ENCODE data around the gene BRPF3.

The BRPF3 gene

DNA sequence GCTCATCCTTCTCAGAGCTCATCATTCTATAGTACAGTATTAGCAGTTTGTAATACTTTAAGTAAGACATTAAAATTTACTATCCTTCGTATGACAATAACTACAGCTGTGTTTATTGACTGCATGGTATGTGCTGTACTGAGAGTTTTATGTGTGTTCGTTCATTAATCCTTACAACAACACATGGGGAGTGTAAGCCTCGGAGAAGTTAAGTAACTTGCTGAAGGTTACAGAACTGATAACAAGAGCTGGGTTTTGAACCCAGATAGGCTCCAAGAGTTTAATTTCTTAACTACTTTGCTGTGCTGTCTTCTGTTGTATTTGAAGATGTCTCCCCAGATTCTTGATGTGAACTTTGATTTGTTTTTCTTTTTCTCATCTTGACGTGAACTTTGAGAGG lies 23.7 kb downstream of the BRPF3 start:
- H3K36me3 ChIP-seq (ENCODE audit: insufficient read depth, low read depth, low read length), result peaks cover 97% of the 10 kb centered on the region

DNA sequence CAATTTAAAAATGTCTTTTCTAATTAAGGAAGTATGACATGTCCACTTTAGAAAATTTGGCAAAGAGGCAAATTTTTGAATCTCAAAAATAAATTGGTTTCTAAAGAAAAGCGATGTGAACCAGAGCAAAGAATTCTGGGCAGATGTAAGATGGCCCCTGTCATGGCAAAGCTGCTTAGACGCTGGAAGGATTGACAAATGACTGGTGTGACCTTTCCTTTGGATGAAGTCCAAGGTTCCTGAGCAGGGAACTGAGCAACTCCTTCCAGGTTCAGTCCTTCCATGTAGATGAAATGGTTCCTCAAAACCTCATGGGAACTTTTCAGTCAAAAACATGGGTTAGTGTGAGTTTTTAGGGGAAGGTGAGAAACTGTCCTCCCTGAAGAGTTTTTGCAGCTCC lies 25.1 kb downstream of the BRPF3 start:
- Histone ChIP-seq H3K4me3 (ENCODE audit: low read length) (no peak overlapping the region), H3K27me3 (ENCODE audit: insufficient read depth, low read length) (no peaks in the 10 kb centered on the region), H3K27ac (ENCODE audit: low read length) (no peak overlapping the region), H3K9ac (ENCODE audit: low read depth, low read length) (no peak overlapping the region), H3K4me1 (ENCODE audit: insufficient read depth, low read length) (no peaks in the 10 kb centered on the region), H3K9me3 (ENCODE audit: insufficient read depth, low read depth, low read length) (no peaks in the 10 kb centered on the region), H3K36me3 (ENCODE audit: insufficient read depth, low read depth, low read length) (peaks cover 97% of the 10 kb centered on the region)

More for the DNA sequence above, 23.7 kb downstream of the BRPF3 start:
- H3K9ac ChIP-seq (ENCODE audit: low read depth, low read length), result no peak overlapping the region
- H3K9me3 ChIP-seq (ENCODE audit: insufficient read depth, low read depth, low read length), result no peaks in the 10 kb centered on the region
- H3K27me3 ChIP-seq (ENCODE audit: insufficient read depth, low read length), result no peaks in the 10 kb centered on the region
- no peaks in the 10 kb centered on the region for H3K4me1 ChIP-seq (ENCODE audit: insufficient read depth, low read length)
- no peak overlapping the region for H3K27ac ChIP-seq (ENCODE audit: low read length)
- H3K4me3 ChIP-seq (ENCODE audit: low read length), result no peak overlapping the region

DNA sequence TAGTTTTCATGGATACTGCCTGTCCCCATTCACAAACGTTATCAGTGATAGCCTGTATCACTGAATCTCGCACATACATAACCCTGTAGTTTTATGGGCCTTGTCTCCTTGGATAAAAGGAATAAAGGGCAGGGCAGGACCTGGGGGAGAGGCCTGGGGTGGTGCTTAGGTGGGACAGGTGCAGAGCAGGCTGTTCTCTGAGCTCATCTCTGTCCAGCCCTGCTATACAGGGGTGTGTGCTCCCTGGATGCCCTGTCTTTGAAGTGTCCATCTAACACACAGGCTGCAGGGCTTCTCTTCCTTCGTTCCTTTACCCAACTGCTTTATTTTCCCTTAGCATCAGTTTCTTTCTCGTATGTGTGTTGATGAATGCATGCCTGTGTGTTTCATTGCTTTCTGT lies 26.4 kb downstream of the BRPF3 start:
- Histone ChIP-seq H3K9ac (ENCODE audit: low read depth, low read length) (no peak overlapping the region), H3K27me3 (ENCODE audit: insufficient read depth, low read length) (no peaks in the 10 kb centered on the region), H3K4me3 (ENCODE audit: low read length) (no peak overlapping the region), H3K4me1 (ENCODE audit: insufficient read depth, low read length) (no peaks in the 10 kb centered on the region), H3K9me3 (ENCODE audit: insufficient read depth, low read depth, low read length) (no peaks in the 10 kb centered on the region), H3K36me3 (ENCODE audit: insufficient read depth, low read depth, low read length) (peaks cover 97% of the 10 kb centered on the region), H3K27ac (ENCODE audit: low read length) (no peak overlapping the region)

DNA sequence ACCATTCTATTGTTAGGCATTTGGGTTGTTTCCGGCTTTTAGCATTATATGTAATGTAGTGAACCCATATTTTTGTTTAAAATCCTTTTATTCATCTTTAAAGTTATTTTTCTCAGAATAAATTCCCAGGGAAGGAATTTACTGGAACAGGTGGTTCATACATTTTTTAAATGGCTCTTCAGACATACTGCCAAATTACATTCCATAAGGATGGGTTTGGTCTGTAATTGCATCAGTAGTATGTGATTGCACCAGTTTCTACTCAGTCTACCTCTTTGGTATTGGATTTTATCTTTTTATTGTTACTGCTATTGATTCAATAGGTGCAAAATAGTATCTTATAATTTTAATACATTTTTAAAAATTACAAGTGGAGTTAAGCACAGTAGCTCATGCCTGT lies 27.2 kb downstream of the BRPF3 start:
- peaks cover 97% of the 10 kb centered on the region for H3K36me3 ChIP-seq (ENCODE audit: insufficient read depth, low read depth, low read length)
- H3K27me3 ChIP-seq (ENCODE audit: insufficient read depth, low read length), result no peaks in the 10 kb centered on the region
- no peak overlapping the region for H3K27ac ChIP-seq (ENCODE audit: low read length)
- no peaks in the 10 kb centered on the region for H3K4me1 ChIP-seq (ENCODE audit: insufficient read depth, low read length)
- no peak overlapping the region for H3K4me3 ChIP-seq (ENCODE audit: low read length)
- no peak overlapping the region for H3K9ac ChIP-seq (ENCODE audit: low read depth, low read length)
- no peaks in the 10 kb centered on the region for H3K9me3 ChIP-seq (ENCODE audit: insufficient read depth, low read depth, low read length)

DNA sequence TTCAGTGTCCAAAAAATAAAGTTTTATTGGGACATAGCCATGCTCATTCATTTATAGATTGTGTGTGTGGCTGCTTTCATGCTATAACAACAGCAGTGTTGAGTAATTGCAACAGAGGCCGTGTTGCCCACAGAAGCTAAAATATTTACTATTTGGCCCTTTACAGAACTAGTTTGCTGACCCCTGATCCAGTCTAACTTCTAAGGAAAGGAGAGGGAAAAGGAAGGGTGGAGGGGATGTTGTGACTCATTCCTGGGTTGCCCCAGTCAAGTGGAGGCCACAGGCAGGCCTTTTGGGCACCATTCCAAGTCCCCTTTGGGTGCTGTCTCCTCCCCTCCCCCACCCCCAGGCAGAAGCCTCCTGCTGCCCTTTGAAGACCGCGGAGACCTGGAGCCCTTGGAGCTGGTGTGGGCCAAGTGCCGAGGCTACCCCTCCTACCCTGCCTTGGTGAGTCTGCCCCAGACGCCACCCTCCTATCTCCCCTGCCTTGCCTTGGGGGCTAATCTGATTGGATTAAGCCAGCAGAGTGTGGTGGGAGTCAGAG lies 28.4 kb downstream of the BRPF3 start:
- Histone ChIP-seq H3K27me3 (ENCODE audit: insufficient read depth, low read length) (no peaks in the 10 kb centered on the region), H3K4me3 (ENCODE audit: low read length) (no peak overlapping the region), H3K9ac (ENCODE audit: low read depth, low read length) (no peak overlapping the region), H3K4me1 (ENCODE audit: insufficient read depth, low read length) (no peaks in the 10 kb centered on the region), H3K27ac (ENCODE audit: low read length) (no peak overlapping the region), H3K36me3 (ENCODE audit: insufficient read depth, low read depth, low read length) (peaks cover 97% of the 10 kb centered on the region), H3K9me3 (ENCODE audit: insufficient read depth, low read depth, low read length) (no peaks in the 10 kb centered on the region)

DNA sequence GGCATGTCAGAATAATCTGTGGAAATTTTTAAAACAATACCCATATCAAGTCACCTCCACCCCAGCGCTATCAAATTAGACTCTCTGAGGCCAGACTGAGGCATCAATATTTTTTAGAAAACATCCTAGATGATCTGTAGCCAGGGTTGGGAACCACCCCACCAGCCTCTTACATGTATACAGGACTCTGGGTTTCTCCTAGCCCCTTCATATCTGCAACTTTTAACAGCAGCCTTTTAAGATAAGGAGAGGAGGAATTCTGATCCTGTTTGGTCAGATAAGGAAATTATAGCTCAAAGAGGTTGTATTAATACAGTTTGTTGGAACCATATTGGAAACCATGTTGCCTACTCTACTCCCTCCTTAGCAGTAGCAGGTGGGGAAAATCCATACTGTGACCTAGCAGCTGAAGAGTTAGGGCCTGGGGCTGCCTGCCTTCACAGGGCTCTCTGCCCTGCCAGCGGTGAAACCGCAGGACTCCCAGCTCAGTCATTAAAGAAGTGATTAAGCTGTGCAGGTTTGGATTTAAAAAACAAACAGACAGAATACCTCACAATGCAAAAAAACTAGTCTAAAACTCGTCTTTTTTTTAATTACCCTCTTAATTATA lies 30.0 kb downstream of the BRPF3 start:
- no peaks in the 10 kb centered on the region for H3K27me3 ChIP-seq (ENCODE audit: insufficient read depth, low read length)
- no peaks in the 10 kb centered on the region for H3K4me1 ChIP-seq (ENCODE audit: insufficient read depth, low read length)
- no peak overlapping the region for H3K9ac ChIP-seq (ENCODE audit: low read depth, low read length)
- no peak overlapping the region for H3K27ac ChIP-seq (ENCODE audit: low read length)
- no peaks in the 10 kb centered on the region for H3K9me3 ChIP-seq (ENCODE audit: insufficient read depth, low read depth, low read length)
- H3K36me3 ChIP-seq (ENCODE audit: insufficient read depth, low read depth, low read length), result peaks cover 97% of the 10 kb centered on the region
- H3K4me3 ChIP-seq (ENCODE audit: low read length), result no peak overlapping the region

DNA sequence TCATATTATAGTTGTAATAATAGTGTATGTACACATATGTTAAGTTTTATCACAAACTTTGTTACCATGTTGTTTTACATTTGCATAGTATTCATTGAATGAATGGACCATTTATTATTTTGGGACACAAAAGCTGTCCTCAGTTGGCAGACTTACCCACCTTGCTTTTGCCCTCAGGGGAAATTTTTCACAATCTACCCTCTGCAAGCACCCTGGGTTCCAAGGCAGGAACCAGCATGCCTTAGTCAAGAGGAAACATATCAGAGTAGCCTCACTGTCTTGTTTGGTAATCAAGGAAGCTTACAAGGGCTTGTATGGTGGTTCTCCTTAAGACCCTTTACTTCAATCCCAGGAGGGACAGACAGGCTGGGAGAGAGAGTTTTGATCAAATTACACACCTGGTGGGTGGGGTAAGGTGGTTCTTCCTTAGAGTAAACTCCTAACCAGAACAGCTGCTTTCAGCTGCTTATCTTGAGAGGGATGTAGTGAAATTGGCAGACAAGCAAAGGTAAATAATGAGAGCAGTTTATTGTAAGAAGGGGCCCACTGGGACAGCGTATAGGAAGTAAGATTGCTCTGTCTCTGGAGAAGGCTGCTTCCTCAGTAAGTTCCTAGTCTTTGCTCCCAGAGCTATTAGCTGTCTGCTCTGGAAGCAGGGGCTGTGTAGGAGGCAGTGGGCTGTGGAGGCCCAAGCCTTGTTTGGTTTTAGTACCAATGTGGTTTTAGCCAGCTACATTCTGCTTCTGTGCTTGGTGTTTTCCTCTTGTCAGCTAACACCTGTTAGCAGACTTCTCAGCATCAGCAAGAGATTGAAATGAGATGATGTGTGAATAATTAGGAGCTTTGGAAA lies 31.1 kb downstream of the BRPF3 start:
- Histone ChIP-seq H3K27me3 (ENCODE audit: insufficient read depth, low read length) (no peaks in the 10 kb centered on the region), H3K9ac (ENCODE audit: low read depth, low read length) (no peak overlapping the region), H3K27ac (ENCODE audit: low read length) (no peak overlapping the region), H3K9me3 (ENCODE audit: insufficient read depth, low read depth, low read length) (no peaks in the 10 kb centered on the region), H3K4me1 (ENCODE audit: insufficient read depth, low read length) (no peaks in the 10 kb centered on the region), H3K36me3 (ENCODE audit: insufficient read depth, low read depth, low read length) (peaks cover 97% of the 10 kb centered on the region), H3K4me3 (ENCODE audit: low read length) (no peak overlapping the region)

DNA sequence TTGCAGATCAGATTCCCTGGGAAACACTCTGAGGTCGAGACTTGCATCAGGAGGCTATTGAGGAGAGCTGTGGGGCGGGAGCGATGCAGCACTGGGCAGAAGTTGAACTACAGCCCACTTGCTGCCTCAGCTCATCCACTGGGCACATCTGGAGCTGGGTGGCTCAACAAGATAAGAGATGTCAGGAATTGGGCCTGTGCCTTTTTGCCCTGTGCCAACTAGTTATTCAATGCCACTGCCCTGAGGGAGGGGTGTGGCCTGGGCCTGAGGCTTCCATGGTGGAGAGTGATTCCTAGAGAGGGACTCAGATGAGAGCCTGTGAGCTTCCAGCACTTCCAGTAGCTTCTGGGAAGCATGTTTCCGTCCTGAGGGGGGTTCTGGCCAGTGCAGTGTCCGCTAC lies 32.7 kb downstream of the BRPF3 start:
- Histone ChIP-seq H3K9me3 (ENCODE audit: insufficient read depth, low read depth, low read length) (no peaks in the 10 kb centered on the region), H3K36me3 (ENCODE audit: insufficient read depth, low read depth, low read length) (peaks cover 95% of the 10 kb centered on the region), H3K4me3 (ENCODE audit: low read length) (no peak overlapping the region)

DNA sequence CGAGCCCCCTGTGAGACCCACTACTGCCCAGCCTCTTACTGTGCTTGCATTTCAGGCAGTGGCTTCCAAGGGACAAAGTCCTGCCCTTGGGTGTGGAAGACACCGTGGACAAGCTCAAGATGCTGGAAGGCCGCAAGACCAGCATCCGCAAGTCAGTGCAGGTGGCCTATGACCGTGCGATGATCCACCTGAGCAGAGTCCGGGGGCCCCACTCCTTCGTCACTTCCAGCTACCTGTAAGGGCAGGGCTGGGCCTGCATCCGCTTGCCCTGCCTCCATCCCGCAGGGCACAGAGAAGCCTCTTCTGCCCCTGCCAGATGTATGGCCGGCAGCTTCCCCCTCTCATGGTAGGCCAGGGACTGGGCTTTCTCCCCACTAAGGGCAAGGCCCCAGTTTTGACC lies 33.8 kb downstream of the BRPF3 start:
- no peak overlapping the region for H3K9ac ChIP-seq (ENCODE audit: low read depth, low read length)
- H3K27ac ChIP-seq (ENCODE audit: low read length), result no peak overlapping the region
- H3K4me1 ChIP-seq (ENCODE audit: insufficient read depth, low read length), result no peaks in the 10 kb centered on the region
- no peaks in the 10 kb centered on the region for H3K9me3 ChIP-seq (ENCODE audit: insufficient read depth, low read depth, low read length)
- H3K4me3 ChIP-seq (ENCODE audit: low read length), result no peak overlapping the region
- no peaks in the 10 kb centered on the region for H3K27me3 ChIP-seq (ENCODE audit: insufficient read depth, low read length)
- H3K36me3 ChIP-seq (ENCODE audit: insufficient read depth, low read depth, low read length), result peaks cover 83% of the 10 kb centered on the region

More for the DNA sequence above, 32.7 kb downstream of the BRPF3 start:
- no peaks in the 10 kb centered on the region for H3K27me3 ChIP-seq (ENCODE audit: insufficient read depth, low read length)
- H3K9ac ChIP-seq (ENCODE audit: low read depth, low read length), result no peak overlapping the region
- no peaks in the 10 kb centered on the region for H3K4me1 ChIP-seq (ENCODE audit: insufficient read depth, low read length)
- H3K27ac ChIP-seq (ENCODE audit: low read length), result no peak overlapping the region

DNA sequence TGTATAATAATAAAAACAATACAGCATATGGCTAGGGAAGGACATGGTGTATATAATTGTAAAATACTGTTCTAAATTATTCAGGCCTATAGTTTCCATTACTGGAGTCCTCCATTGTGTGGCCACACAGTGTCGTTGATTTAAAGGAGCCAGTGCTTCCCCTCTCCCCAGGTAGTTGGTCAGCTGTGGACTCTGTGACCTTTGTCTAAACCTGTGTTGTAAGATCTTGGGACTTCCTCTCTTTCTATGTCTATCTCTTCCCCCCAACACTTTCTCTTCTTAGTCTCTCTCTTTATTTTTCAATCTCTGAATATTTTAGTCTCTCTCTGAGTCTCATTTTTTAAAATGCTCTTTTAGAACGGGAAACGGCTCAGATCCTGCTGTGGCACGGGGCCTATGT lies 35.6 kb downstream of the BRPF3 start:
- Histone ChIP-seq H3K4me3 (ENCODE audit: low read length) (no peak overlapping the region), H3K36me3 (ENCODE audit: insufficient read depth, low read depth, low read length) (peaks cover 65% of the 10 kb centered on the region), H3K4me1 (ENCODE audit: insufficient read depth, low read length) (no peaks in the 10 kb centered on the region), H3K27ac (ENCODE audit: low read length) (no peak overlapping the region), H3K9ac (ENCODE audit: low read depth, low read length) (no peak overlapping the region), H3K27me3 (ENCODE audit: insufficient read depth, low read length) (no peaks in the 10 kb centered on the region), H3K9me3 (ENCODE audit: insufficient read depth, low read depth, low read length) (no peaks in the 10 kb centered on the region)

DNA sequence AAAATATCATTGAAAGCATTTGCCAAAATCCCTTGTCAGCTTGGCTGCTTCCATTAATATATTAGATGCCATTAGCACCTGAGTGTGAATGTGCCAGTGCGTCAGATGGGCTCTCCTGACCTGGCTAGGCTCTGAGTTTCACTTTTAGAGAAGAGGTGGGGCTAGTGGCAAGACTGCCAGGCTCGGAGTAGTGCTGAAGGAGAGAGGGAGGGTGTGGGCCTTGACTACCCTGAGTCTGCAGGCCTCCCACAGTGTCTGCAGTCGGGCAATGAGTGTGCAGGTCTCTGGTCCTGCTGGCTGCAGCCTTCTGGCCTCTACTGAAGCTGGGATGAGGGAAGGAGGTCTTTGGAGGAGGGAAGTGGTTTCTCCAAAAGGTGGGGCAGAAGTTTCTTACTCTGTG lies 38.8 kb downstream of the BRPF3 start:
- peaks cover 34% of the 10 kb centered on the region for H3K36me3 ChIP-seq (ENCODE audit: insufficient read depth, low read depth, low read length)
- H3K9ac ChIP-seq (ENCODE audit: low read depth, low read length), result no peak overlapping the region
- no peak overlapping the region for H3K4me3 ChIP-seq (ENCODE audit: low read length)
- no peaks in the 10 kb centered on the region for H3K4me1 ChIP-seq (ENCODE audit: insufficient read depth, low read length)
- no peak overlapping the region for H3K27ac ChIP-seq (ENCODE audit: low read length)
- H3K9me3 ChIP-seq (ENCODE audit: insufficient read depth, low read depth, low read length), result no peaks in the 10 kb centered on the region
- no peaks in the 10 kb centered on the region for H3K27me3 ChIP-seq (ENCODE audit: insufficient read depth, low read length)

DNA sequence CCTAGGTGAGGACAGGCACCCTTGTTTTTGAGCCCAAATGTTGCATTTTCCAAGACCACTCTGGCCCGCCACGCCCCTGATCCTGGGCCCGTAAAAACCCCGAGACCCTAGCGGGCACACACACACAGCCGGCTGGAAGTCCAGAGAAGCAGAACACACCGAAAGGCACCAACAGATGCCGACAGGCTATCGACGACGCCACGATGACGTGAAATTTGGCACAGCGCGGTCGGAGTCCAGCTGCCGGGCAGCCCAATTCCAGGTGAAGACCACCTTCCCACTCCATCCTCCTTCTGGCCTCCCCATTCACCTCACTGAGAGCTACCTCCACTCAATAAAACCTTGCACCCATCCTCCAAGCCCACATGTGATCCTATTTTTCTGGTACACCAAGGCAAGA lies 39.3 kb downstream of the BRPF3 start:
- H3K27ac ChIP-seq (ENCODE audit: low read length), result no peak overlapping the region
- H3K9me3 ChIP-seq (ENCODE audit: insufficient read depth, low read depth, low read length), result no peaks in the 10 kb centered on the region
- H3K36me3 ChIP-seq (ENCODE audit: insufficient read depth, low read depth, low read length), result peaks cover 28% of the 10 kb centered on the region
- H3K4me3 ChIP-seq (ENCODE audit: low read length), result no peak overlapping the region
- H3K27me3 ChIP-seq (ENCODE audit: insufficient read depth, low read length), result no peaks in the 10 kb centered on the region
- H3K4me1 ChIP-seq (ENCODE audit: insufficient read depth, low read length), result no peaks in the 10 kb centered on the region
- H3K9ac ChIP-seq (ENCODE audit: low read depth, low read length), result no peak overlapping the region
